ENCODE data around the gene ERN1.
"Not testable (repeated sequence)": the region's sequence is repeated elsewhere in the genome, so short reads cannot be mapped to it uniquely, and the experiment has no call there.

Gene ERN1

GRCh38 chr17:64139542-64139941 lies 9.6 kb upstream of the ERN1 start:
- DNase-seq (ENCODE audit: low read depth in 2 of 3, low spot score in 2 of 3), result no peak

GRCh38 chr17:64138441-64138840 lies 8.5 kb upstream of the ERN1 start:
- DNase-seq (ENCODE audit: low read depth in 2 of 3, low spot score in 2 of 3), result no peak

GRCh38 chr17:64135000-64135399 lies 5.1 kb upstream of the ERN1 start:
- no peak for DNase-seq (ENCODE audit: low read depth in 2 of 3, low spot score in 2 of 3)

GRCh38 chr17:64134216-64134970 lies 4.4 kb upstream of the ERN1 start:
- no peak for DNase-seq (ENCODE audit: low read depth in 2 of 3, low spot score in 2 of 3)

GRCh38 chr17:64133546-64134215 lies 3.7 kb upstream of the ERN1 start:
- no peak for DNase-seq (ENCODE audit: low read depth in 2 of 3, low spot score in 2 of 3)

- no peak for DNase-seq (ENCODE audit: low read depth in 2 of 3, low spot score in 2 of 3)
Measured at GRCh38 chr17:64131606-64132270, 1.8 kb upstream of the ERN1 start.

- DNase-seq (ENCODE audit: low read depth in 2 of 3, low spot score in 2 of 3), result no peak
Measured at GRCh38 chr17:64130559-64131001, 636 bp upstream of the ERN1 start.

GRCh38 chr17:64129515-64129764 lies 504 bp downstream of the ERN1 start:
- DNase-seq (ENCODE audit: low read depth in 2 of 3, low spot score in 2 of 3), result no peak

- DNase-seq (ENCODE audit: low read depth in 2 of 3, low spot score in 2 of 3), result no peak
Measured at GRCh38 chr17:64128787-64129514, 993 bp downstream of the ERN1 start.

GRCh38 chr17:64126918-64127317 lies 3.0 kb downstream of the ERN1 start:
- DNase-seq (ENCODE audit: low read depth in 2 of 3, low spot score in 2 of 3), result no peak

GRCh38 chr17:64125937-64126336 lies 4.0 kb downstream of the ERN1 start:
- DNase-seq (ENCODE audit: low read depth in 2 of 3, low spot score in 2 of 3), result no peak

GRCh38 chr17:64124609-64125008 lies 5.3 kb downstream of the ERN1 start:
- no peak for DNase-seq (ENCODE audit: low read depth in 2 of 3, low spot score in 2 of 3)

- no peak for DNase-seq (ENCODE audit: low read depth in 2 of 3, low spot score in 2 of 3)
Measured at GRCh38 chr17:64123114-64123513, 6.8 kb downstream of the ERN1 start.

GRCh38 chr17:64120972-64121786 lies 8.8 kb downstream of the ERN1 start:
- DNase-seq (ENCODE audit: low read depth in 2 of 3, low spot score in 2 of 3), result not testable (repeated sequence)

- no peak for DNase-seq (ENCODE audit: low read depth in 2 of 3, low spot score in 2 of 3)
Measured at GRCh38 chr17:64120159-64120810, 9.7 kb downstream of the ERN1 start.

GRCh38 chr17:64117981-64118979 lies 11.7 kb downstream of the ERN1 start:
- no peak for DNase-seq (ENCODE audit: low read depth in 2 of 3, low spot score in 2 of 3)

GRCh38 chr17:64115822-64116534 lies 14.0 kb downstream of the ERN1 start:
- no peak for DNase-seq (ENCODE audit: low read depth in 2 of 3, low spot score in 2 of 3)

GRCh38 chr17:64115043-64115698 lies 14.8 kb downstream of the ERN1 start:
- no peak for DNase-seq (ENCODE audit: low read depth in 2 of 3, low spot score in 2 of 3)
